Endothelial cell of umbilical vein (primary cell): ENCODE results near the gene RPL35. TPM values are rescaled to one million over a fixed set of nuclear protein-coding genes. Genes with fewer than 3 reads are reported as not detected.
A peak's percentile ranks its signal among the peaks of the same experiment; 100 is the strongest.

Experiments
- BruUV-seq: library from RNA; stranded (reverse); fragments of 400-500 nt; replicated peaks from 2 replicates; lab custom pipeline; 2021; lab: Mats Ljungman, UMichigan
- CTCF ChIA-PET: fragments of 300-600, 350-600 bp; sonication (Branson Sonifier 250); formaldehyde crosslinking; loops from one replicate; lab custom pipeline; 2021; ENCODE audit warnings: antibody characterized with exemption, inconsistent platforms; lab: Charles Lee
- POLR2A ChIA-PET: fragments of 300-600, 350-600 bp; sonication (Branson Sonifier 250); formaldehyde crosslinking; loops from one replicate; lab custom pipeline; 2021; ENCODE audit warnings: antibody characterized with exemption, inconsistent platforms; lab: Charles Lee
- DNase-seq: peaks from one replicate; pipeline ENCODE4 v3.0.0-alpha.2; 2011; ENCODE audit warnings: low read depth, low spot score
- FAIRE-seq: peaks from 2 replicates; lab custom pipeline; 2011; peaks lifted over from hg19 to GRCh38; lab: Jason Lieb, UNC
- H2AFZ ChIP-seq: 2 replicates; pipeline ENCODE4 v1.6.0; 2012; ENCODE audit warnings: low read depth, low read length, control low read depth, inconsistent platforms
- H3K27ac ChIP-seq: 2 replicates; pipeline ENCODE4 v1.5.1; 2011; ENCODE audit warnings: low read depth, mild to moderate bottlenecking, control low read depth, low read length, moderate library complexity; ENCODE audit not compliant: insufficient read depth
- H3K27me3 ChIP-seq, 2 experiments: 2 replicates each; pipeline versions ENCODE4 v1.6.0 to v1.6.1; 2011; ENCODE audit warnings: low read length in 2 of 2, mixed read lengths in 1 of 2; ENCODE audit not compliant: control insufficient read depth in 2 of 2, insufficient read depth in 2 of 2
- H3K36me3 ChIP-seq, 2 experiments: 2 replicates in 1 of 2; 3 replicates in 1 of 2; pipeline ENCODE4 v1.5.1; 2011; ENCODE audit warnings: low read length in 2 of 2, mild to moderate bottlenecking in 1 of 2, moderate library complexity in 1 of 2; ENCODE audit not compliant: control insufficient read depth in 2 of 2, insufficient read depth in 2 of 2; ENCODE audit errors: extremely low read depth in 1 of 2
- H3K4me1 ChIP-seq: 3 replicates; pipeline ENCODE4 v1.5.1; 2011; ENCODE audit warnings: mild to moderate bottlenecking, low read length; ENCODE audit not compliant: control insufficient read depth, insufficient read depth; ENCODE audit errors: extremely low read depth
- H3K4me2 ChIP-seq: 2 replicates; pipeline ENCODE4 v1.6.1; 2011; ENCODE audit warnings: low read length, control low read depth, mixed read lengths; ENCODE audit not compliant: insufficient read depth
- H3K4me3 ChIP-seq, 3 experiments: fragments of 200-600 bp in 1 of 3; sonication (generic), shearing (Covaris generic) in 1 of 3; replicated peaks in 1 of 3; 2 replicates each; pipeline ENCODE4 v1.5.1; 2011 to 2016; ENCODE audit warnings: control low read depth in 3 of 3, low read length in 3 of 3, mild to moderate bottlenecking in 2 of 3, inconsistent platforms in 1 of 3, low read depth in 1 of 3, moderate library complexity in 1 of 3; ENCODE audit not compliant: insufficient read depth in 1 of 3
- H3K79me2 ChIP-seq: 2 replicates; pipeline ENCODE4 v1.6.0; 2012; ENCODE audit warnings: low read length, inconsistent platforms; ENCODE audit not compliant: control insufficient read depth, insufficient read depth
- H3K9ac ChIP-seq: replicated peaks from 2 replicates; pipeline ENCODE3; 2011; ENCODE audit warnings: low read length, control low read depth; ENCODE audit not compliant: insufficient read depth; ENCODE audit errors: extremely low read depth
- H3K9me1 ChIP-seq: replicated peaks from 3 replicates; pipeline ENCODE4 v1.6.0; 2011; ENCODE audit warnings: mild to moderate bottlenecking, low read length; ENCODE audit not compliant: control insufficient read depth, insufficient read depth; ENCODE audit errors: extremely low read depth
- H3K9me3 ChIP-seq: replicated peaks from 2 replicates; pipeline ENCODE4 v1.5.1; 2012; ENCODE audit warnings: low read length, inconsistent platforms; ENCODE audit not compliant: control insufficient read depth, insufficient read depth
- H4K20me1 ChIP-seq: replicated peaks from 2 replicates; pipeline ENCODE3; 2011; ENCODE audit warnings: mild to moderate bottlenecking, low read length; ENCODE audit not compliant: control insufficient read depth, insufficient read depth; ENCODE audit errors: extremely low read depth
- EZH2 ChIP-seq: IDR thresholded peaks from 2 replicates; pipeline ENCODE4 v1.6.1; 2012; ENCODE audit warnings: borderline replicate concordance, low read depth, mild to moderate bottlenecking, moderate library complexity, low read length, inconsistent platforms; ENCODE audit not compliant: severe bottlenecking
- FOS ChIP-seq: IDR thresholded peaks from 2 replicates; pipeline ENCODE4 v1.6.1; 2011; ENCODE audit warnings: mild to moderate bottlenecking, low read length, moderate library complexity, borderline replicate concordance; ENCODE audit not compliant: insufficient read depth
- GATA2 ChIP-seq: IDR thresholded peaks from 2 replicates; pipeline ENCODE4 v1.7.0; 2011; ENCODE audit warnings: low read depth, mild to moderate bottlenecking, moderate library complexity, mixed read lengths, low read length; ENCODE audit not compliant: insufficient read length, insufficient read depth
- JUN ChIP-seq: IDR thresholded peaks from 2 replicates; pipeline ENCODE4 v1.6.1; 2011; ENCODE audit warnings: borderline replicate concordance, low read depth; ENCODE audit not compliant: insufficient read length, insufficient read depth
- MYC ChIP-seq: IDR thresholded peaks from one replicate; pipeline ENCODE4 v1.6.1; 2011; ENCODE audit warnings: mild to moderate bottlenecking, low read depth, low read length
- POLR2A ChIP-seq: IDR thresholded peaks from 2 replicates; pipeline ENCODE4 v1.6.1; 2012; ENCODE audit warnings: low read depth, mild to moderate bottlenecking, control low read depth, low read length
- POLR2AphosphoS5 ChIP-seq: IDR thresholded peaks from 2 replicates; pipeline ENCODE4 v1.6.1; 2012; ENCODE audit warnings: low read depth, mild to moderate bottlenecking, control low read depth, low read length, moderate library complexity; ENCODE audit not compliant: insufficient read depth
- dilution Hi-C: fragments of 300-500 bp; cut with MboI; formaldehyde crosslinking; loops from one replicate; pipeline ENCODE4 v1.15.0; 2019; ENCODE audit warnings: low sequenced_read_pairs; ENCODE audit not compliant: extremely low pct_ligation_motif_present
- intact Hi-C: fragments of 100-400 bp; cut with micrococcal nuclease; formaldehyde crosslinking; loops from one replicate; pipeline ENCODE4 v1.10.0; 2022
- polyA plus RNA-seq, 4 experiments: library from polyadenylated mRNA; depleted of rRNA in 3 of 4; stranded (reverse) in 3 of 4; unstranded in 1 of 4; fragments of >200 nt; gene quantifications; 2 replicates each; pipeline versions ENCODE4 v1.2.1 to v1.2.3, GENCODE V29; 2011 to 2012; ENCODE audit warnings: missing spikeins in 1 of 4
- total RNA-seq: library from RNA; stranded (reverse); gene quantifications from 2 replicates; pipeline ENCODE4 v1.2.3, GENCODE V29; 2021
- TF ChIP-seq, protein P1 (sequence below): IDR thresholded peaks from 2 replicates; pipeline ENCODE4 v1.6.1; 2011; ENCODE audit not compliant: insufficient read depth, insufficient read length
- TF ChIP-seq, protein P2 (sequence below), 2 donors: IDR thresholded peaks; 1 replicate in 1 of 2; 2 replicates in 1 of 2; pipeline ENCODE4 v1.5.1; 2011; ENCODE audit warnings: low read length in 2 of 2, mild to moderate bottlenecking in 2 of 2, moderate library complexity in 2 of 2, control low read depth in 1 of 2, inconsistent platforms in 1 of 2, low read depth in 1 of 2; ENCODE audit not compliant: insufficient read depth in 1 of 2; ENCODE audit errors: extremely low read depth in 1 of 2

RPL35 gene
- total and polyA plus RNA-seq, 2 donors (not counting 3 experiments of a cell fraction or from before 2014, with no cell fraction given), result 1,230 to 2,206 TPM

DNA sequence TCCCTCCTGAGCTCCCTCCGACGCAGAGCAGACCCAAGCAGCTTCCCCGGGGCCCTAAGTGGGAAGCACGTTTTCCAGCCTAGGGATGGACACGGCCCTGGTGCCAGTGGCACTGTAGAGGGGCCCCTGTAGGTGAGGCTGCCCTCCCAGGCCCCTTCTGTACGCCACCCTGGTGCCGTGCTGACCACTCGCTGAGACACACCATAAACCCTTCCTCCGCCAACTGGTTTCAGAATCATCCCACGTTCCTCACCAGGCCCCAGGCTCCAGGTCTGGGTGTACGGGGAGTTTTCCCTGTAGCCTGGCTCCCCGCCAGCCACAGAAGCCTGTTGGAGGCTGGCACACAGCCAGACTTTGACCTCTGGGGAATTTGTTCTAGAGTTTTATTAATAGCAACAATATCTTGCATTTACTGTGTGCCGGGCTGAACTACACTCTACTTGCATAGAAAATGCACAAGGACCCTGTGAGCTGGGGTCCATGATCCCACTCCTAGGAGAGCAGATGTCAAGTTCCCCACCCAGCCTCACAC lies 26.7 kb downstream of the RPL35 start:
- Histone ChIP-seq H4K20me1 (no peaks in the 10 kb centered on the region), H3K9me3 (no peaks in the 10 kb centered on the region), H3K36me3 (no peaks in the 10 kb centered on the region), H3K27me3 (peaks cover 0 to 3% of the 10 kb centered on the region in 2 experiments), H3K9me1 (no peaks in the 10 kb centered on the region), H3K9ac (no peak overlapping the region), H3K4me3 (no peak overlapping the region), H3K4me1 (peaks cover 10% of the 10 kb centered on the region), H3K79me2 (no peaks in the 10 kb centered on the region), H3K27ac (no peak overlapping the region), H2AFZ (no peak overlapping the region), H3K4me2 (no peak overlapping the region)
- ChIA-PET CTCF (interaction anchor here (1.5 to 11.5 kb wide), 2 partner anchors 18 to 60 kb away, joined by 8 to 173 read pairs; partner anchors contain the start of genes NR6A1, OLFML2A and WDR38), POLR2A (no interaction called here)
- TF ChIP-seq MYC (no peak), EZH2 (no peak), GATA2 (no peak), JUN (no peak), POLR2A (no peak), POLR2AphosphoS5 (no peak), FOS (no peak)
- TF ChIP-seq, protein P1, sequence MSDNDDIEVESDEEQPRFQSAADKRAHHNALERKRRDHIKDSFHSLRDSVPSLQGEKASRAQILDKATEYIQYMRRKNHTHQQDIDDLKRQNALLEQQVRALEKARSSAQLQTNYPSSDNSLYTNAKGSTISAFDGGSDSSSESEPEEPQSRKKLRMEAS, result no peak
- TF ChIP-seq, protein P2, sequence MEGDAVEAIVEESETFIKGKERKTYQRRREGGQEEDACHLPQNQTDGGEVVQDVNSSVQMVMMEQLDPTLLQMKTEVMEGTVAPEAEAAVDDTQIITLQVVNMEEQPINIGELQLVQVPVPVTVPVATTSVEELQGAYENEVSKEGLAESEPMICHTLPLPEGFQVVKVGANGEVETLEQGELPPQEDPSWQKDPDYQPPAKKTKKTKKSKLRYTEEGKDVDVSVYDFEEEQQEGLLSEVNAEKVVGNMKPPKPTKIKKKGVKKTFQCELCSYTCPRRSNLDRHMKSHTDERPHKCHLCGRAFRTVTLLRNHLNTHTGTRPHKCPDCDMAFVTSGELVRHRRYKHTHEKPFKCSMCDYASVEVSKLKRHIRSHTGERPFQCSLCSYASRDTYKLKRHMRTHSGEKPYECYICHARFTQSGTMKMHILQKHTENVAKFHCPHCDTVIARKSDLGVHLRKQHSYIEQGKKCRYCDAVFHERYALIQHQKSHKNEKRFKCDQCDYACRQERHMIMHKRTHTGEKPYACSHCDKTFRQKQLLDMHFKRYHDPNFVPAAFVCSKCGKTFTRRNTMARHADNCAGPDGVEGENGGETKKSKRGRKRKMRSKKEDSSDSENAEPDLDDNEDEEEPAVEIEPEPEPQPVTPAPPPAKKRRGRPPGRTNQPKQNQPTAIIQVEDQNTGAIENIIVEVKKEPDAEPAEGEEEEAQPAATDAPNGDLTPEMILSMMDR (IDR thresholded peaks at IDR 0.05; ENCODE audit: extremely low read depth in 1 of 2, insufficient read depth in 1 of 2, low read depth in 1 of 2, low read length in 2 of 2), result no peak
- DNase-seq (peak; percentile 78), FAIRE-seq (peak; percentile 75)
- BruUV-seq, result no TSS peak
- dilution Hi-C loops, result no loop called here
- intact Hi-C loops, result loop anchor here (2.0 kb wide), 1 partner anchor 38 kb away; no protein-coding TSS in a partner anchor
